Small intestine (tissue), 16 donors: Measurements from ENCODE around the gene ZNF41. TPM values are rescaled to one million over a fixed set of nuclear protein-coding genes. Genes with fewer than 3 reads are reported as not detected.

Experiments used
- DNase-seq, 2 donors: peaks; one replicate each; pipeline versions ENCODE4 v3.0.0 to v3.0.0-alpha.2; 2013
- FAIRE-seq: peaks from 2 replicates; lab custom pipeline; 2012; peaks lifted over from hg19 to GRCh38; lab: Jason Lieb, UNC
- H3K27ac ChIP-seq, 3 donors: one replicate each; pipeline ENCODE4 v1.5.1; 2013; ENCODE audit warnings: low read length in 2 of 3, mild to moderate bottlenecking in 2 of 3, control low read depth in 1 of 3, inconsistent platforms in 1 of 3, low read depth in 1 of 3, moderate library complexity in 1 of 3
- H3K27me3 ChIP-seq, 3 donors: one replicate each; pipeline ENCODE4 v1.6.1; 2013; ENCODE audit warnings: low read length in 3 of 3, inconsistent platforms in 1 of 3; ENCODE audit not compliant: control insufficient read depth in 3 of 3, insufficient read depth in 3 of 3
- H3K36me3 ChIP-seq, 3 donors: one replicate each; pipeline ENCODE4 v1.6.1; 2013; ENCODE audit warnings: low read length in 3 of 3, inconsistent platforms in 1 of 3, low read depth in 1 of 3, mild to moderate bottlenecking in 1 of 3, moderate library complexity in 1 of 3; ENCODE audit not compliant: control insufficient read depth in 3 of 3, insufficient read depth in 2 of 3
- H3K4me1 ChIP-seq, 3 donors: one replicate each; pipeline ENCODE4 v1.6.1; 2013; ENCODE audit warnings: low read length in 2 of 3, inconsistent platforms in 1 of 3, low read depth in 1 of 3, mild to moderate bottlenecking in 1 of 3, moderate library complexity in 1 of 3; ENCODE audit not compliant: control insufficient read depth in 3 of 3, insufficient read depth in 2 of 3
- H3K4me3 ChIP-seq, 3 donors: one replicate each; pipeline ENCODE4 v1.5.1; 2013; ENCODE audit warnings: low read length in 3 of 3, control low read depth in 1 of 3, inconsistent platforms in 1 of 3, low read depth in 1 of 3, mild to moderate bottlenecking in 1 of 3, moderate library complexity in 1 of 3
- H3K9me3 ChIP-seq, 2 donors: one replicate each; pipeline ENCODE4 v1.6.1; 2013; ENCODE audit warnings: low read depth in 1 of 2, low read length in 1 of 2; ENCODE audit not compliant: control insufficient read depth in 2 of 2, insufficient read depth in 1 of 2
- WGBS, 3 donors: extraction: QIAGEN DNeasy Blood & Tissue Kit; methylation state at CpG; one replicate each; pipeline ENCODE4 v1.1.7; 2013; 5-methylcytosine and 5-hydroxymethylcytosine counted together
- long read RNA-seq, 10 donors: transcript quantifications; one replicate each; lab custom pipeline, GENCODE V29; 2026
- polyA plus RNA-seq, 4 donors: library from polyadenylated mRNA; stranded (reverse) in 3 of 4; unstranded in 1 of 4; fragments of 200-250 nt in 3 of 4; fragments of 120-200 nt in 1 of 4; gene quantifications; one replicate each; pipeline versions ENCODE4 v1.2.1 to v1.2.3, GENCODE V29; 2013
- donor health status: healthy with polysubstance abuse.
- donor health status: control.
- donor health status: control.
- donor health status: Bipolar disorder and iron deficiency.
- donor health status: healthy.

Gene ZNF41
- polyA plus RNA-seq: 1 to 10 TPM; 2.9 to 7.2 (median 3.1) TPM
- long read RNA-seq, donor 1: 0 reads
- long read RNA-seq, donor 2: 0 reads
- long read RNA-seq, donor 3: 0 reads
- long read RNA-seq, donor 4: 0 reads
- long read RNA-seq, donor 5: 0 reads
- long read RNA-seq, donor 6: 0 reads
- long read RNA-seq, donor 7: 0 reads
- long read RNA-seq, donor 8: 0 reads
- long read RNA-seq, donor 9: 0 reads
- long read RNA-seq, donor 10, partial matches to known transcripts: 16 of 22 reads
- long read RNA-seq, donor 10, other reads (novel, unspliced or antisense): 6 of 22 reads

DNA sequence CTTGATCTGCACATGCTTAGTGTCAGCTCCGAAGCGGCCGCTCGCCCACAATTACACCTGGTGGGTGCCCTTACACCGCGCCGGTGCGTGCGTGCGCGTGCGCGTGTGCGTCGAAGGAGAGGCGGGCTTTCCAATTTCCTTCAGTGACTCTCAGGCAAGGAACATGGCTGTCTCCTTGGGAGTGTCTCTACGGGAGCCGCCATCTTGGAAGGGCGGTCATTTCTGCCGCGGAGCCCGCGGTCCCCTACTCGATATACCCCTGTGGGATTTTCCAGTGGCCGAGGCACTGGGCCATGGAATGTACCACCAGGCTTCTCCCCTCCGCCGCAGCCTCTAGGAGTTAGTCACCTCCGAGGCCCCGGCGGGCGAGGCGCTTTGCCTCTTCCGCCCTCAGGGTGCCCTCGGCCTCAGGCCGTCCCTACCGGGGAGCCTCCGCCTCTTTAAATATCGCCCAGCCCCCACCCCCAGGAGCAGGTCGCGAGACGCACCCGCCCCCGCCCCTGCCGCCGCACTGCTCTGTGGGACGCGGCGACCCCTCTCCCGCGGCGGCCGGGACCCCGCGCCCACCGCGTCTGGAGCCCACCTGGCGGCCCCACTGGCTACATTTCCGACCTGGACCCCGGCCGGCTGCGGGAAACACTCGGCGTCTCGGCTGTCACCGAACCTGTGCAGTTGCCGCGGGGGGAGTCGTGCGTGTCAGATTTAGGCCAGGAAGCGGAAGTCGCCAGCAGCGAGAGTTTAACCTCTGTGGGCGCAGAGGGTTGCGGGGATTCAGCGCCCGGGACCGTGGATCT lies at the start of gene ZNF41:
Gene ZNF41, minus strand, starts transcription at position 711 of the 794 bp plus-strand sequence. CDS start 15,741 bp downstream, outside the sequence.
- H3K27ac ChIP-seq: peak within 1 kb of the TSS; percentile 78 to 99 (median 88)
- 0 to 29% (median 14%) methylated on average over 41 to 77 of the region's 77 CpGs for WGBS, 3 donors
- no peaks in the 10 kb centered on the region for H3K9me3 ChIP-seq
- H3K4me1 ChIP-seq: peaks cover 0 to 3% (median 0%) of the 10 kb centered on the region in 3 donors
- H3K27me3 ChIP-seq: no peaks in the 10 kb centered on the region
- DNase-seq: peak; percentile 85 to 90
- H3K4me3 ChIP-seq: peak within 1 kb of the TSS; percentile 56 to 64 (median 61)
- FAIRE-seq: no peak
- no peaks in the 10 kb centered on the region for H3K36me3 ChIP-seq

DNA sequence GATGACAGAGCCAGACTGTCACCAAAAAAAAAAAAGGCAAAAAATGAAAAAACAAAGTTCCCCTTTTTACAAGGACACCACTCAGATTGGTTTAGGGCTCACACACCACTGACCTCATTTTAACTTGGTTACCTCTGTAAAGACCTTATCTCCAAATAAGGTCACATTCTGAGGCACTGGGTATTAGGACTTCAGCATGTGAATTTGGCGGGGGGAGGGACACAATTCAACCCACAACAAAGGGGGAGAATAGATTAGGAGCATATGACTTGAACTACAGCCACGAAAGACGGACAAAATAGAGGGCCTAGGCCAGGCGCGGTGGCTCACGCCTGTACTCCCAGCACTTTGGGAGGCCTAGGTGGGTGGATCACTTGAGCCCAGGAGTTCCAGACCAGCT lies 47.0 kb upstream of the ZNF41 start:
- Histone ChIP-seq H3K36me3 (no peaks in the 10 kb centered on the region), H3K4me1 (no peaks in the 10 kb centered on the region), H3K4me3 (no peak overlapping the region), H3K27ac (no peak overlapping the region), H3K9me3 (no peaks in the 10 kb centered on the region), H3K27me3 (no peaks in the 10 kb centered on the region)
- FAIRE-seq (no peak), DNase-seq (no peak)
- WGBS, 3 donors: 88 to 96% (median 91%) methylated on average over 6 of the region's 6 CpGs

DNA sequence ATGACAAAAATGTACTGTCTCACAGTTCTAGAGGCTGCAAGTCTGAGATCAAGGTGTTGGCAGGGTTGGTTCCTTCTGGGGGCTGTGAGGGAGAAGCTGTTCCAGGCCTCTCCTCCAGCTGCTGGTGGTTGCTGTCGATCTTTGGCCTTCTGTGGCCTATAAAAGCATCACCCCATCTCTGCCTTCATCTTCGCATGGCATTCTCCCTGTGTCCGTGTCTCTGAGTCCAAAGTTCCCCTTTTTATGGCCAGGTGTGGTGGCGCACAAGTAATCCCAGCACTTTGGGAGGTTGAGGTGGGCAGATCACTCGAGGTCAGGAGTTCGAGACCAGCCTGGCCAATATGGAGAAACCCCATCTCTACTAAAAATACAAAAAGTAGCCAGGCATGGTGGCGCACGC lies 46.5 kb upstream of the ZNF41 start:
- H3K36me3 ChIP-seq: no peaks in the 10 kb centered on the region
- no peak overlapping the region for H3K4me3 ChIP-seq
- no peaks in the 10 kb centered on the region for H3K27me3 ChIP-seq
- FAIRE-seq: no peak
- no peak overlapping the region for H3K27ac ChIP-seq
- 43 to 74% (median 60%) methylated on average over 8 of the region's 8 CpGs for WGBS, 3 donors
- no peaks in the 10 kb centered on the region for H3K4me1 ChIP-seq
- H3K9me3 ChIP-seq: no peaks in the 10 kb centered on the region
- peak; percentile 22 to 29 for DNase-seq

DNA sequence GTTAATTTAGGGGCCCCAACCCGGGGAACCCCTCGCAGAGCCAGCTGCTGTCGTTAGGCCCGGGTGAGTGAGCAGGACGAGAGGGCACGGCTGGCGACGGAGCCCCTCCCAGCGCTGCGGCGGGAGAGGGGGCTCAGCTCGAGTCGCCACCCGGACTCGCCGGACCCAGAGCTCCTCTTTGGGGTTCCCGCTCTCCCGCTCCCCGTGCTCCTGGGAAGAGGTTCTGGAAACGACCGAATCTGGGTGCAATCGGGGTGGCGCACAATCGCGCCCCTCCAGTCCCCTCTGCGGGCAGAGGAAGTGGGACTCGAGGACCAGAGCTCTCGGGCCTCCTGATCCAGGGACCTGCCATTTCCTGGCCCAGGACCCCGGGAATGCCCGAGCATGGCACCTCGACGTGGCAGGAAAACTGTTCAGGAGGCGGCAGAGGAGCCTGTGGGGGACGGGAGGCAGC lies 40.7 kb upstream of the ZNF41 start:
- no peak for DNase-seq
- no peaks in the 10 kb centered on the region for H3K27me3 ChIP-seq
- H3K27ac ChIP-seq: no peak overlapping the region
- no peaks in the 10 kb centered on the region for H3K36me3 ChIP-seq
- peak overlapping the region; percentile 21 to 52 (median 38) for H3K4me3 ChIP-seq
- no peak for FAIRE-seq
- H3K4me1 ChIP-seq: no peaks in the 10 kb centered on the region
- WGBS, 3 donors: 2 to 41% (median 12%) methylated on average over 13 to 34 of the region's 34 CpGs
- no peaks in the 10 kb centered on the region for H3K9me3 ChIP-seq

DNA sequence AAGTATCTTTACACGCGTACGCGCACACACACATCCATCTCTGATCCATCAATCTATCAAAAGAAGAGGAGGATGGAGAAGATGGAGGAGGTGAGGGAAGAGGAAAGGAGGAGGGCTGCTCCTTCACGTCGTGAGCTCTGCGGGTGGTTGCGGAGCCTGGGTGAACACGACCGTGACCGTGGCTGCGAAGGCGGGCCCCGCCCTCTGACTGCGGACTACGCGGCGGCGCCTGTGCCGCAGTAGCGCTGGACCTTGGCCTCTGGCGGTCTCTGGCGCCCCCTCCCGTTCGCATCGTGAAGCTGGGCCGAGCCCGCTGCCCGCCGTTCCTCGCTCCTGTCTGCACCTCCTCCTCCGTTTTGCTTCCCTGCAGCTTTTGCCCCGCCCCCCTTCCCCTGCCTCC lies 40.3 kb upstream of the ZNF41 start:
- Histone ChIP-seq H3K9me3 (no peaks in the 10 kb centered on the region), H3K27ac (no peak overlapping the region), H3K27me3 (no peaks in the 10 kb centered on the region), H3K36me3 (no peaks in the 10 kb centered on the region), H3K4me3 (peak overlapping the region; percentile 21 to 52 (median 38)), H3K4me1 (no peaks in the 10 kb centered on the region)
- 0 to 29% (median 2%) methylated on average over 4 to 33 of the region's 33 CpGs for WGBS, 3 donors
- no peak for FAIRE-seq
- DNase-seq: peak; percentile 64 to 85

DNA sequence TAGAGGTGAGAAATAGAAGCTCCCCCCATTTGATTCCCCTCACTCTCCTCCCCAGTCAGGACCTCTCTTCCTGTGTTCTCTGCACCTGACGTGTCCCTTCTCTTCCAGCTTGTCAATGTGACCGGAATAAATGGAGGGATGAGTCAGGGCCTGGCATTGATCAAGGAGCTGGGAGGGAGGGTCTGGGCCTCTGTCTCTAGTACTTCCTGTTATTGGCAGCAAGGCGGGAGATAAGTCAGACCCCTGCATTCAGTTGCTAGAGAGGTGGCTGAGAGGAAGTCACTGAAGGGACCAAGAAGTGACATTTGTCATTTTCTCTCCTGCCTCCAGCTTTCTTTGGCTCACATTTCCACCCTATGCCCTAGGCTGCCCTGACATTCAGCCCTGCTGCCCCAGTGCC lies 35.1 kb upstream of the ZNF41 start:
- 74 to 88% (median 87%) methylated on average over 2 to 3 of the region's 3 CpGs for WGBS, 3 donors
- Histone ChIP-seq H3K4me3 (no peak overlapping the region), H3K4me1 (no peaks in the 10 kb centered on the region), H3K36me3 (no peaks in the 10 kb centered on the region), H3K9me3 (no peaks in the 10 kb centered on the region), H3K27me3 (no peaks in the 10 kb centered on the region), H3K27ac (no peak overlapping the region)
- no peak for FAIRE-seq
- DNase-seq: no peak

DNA sequence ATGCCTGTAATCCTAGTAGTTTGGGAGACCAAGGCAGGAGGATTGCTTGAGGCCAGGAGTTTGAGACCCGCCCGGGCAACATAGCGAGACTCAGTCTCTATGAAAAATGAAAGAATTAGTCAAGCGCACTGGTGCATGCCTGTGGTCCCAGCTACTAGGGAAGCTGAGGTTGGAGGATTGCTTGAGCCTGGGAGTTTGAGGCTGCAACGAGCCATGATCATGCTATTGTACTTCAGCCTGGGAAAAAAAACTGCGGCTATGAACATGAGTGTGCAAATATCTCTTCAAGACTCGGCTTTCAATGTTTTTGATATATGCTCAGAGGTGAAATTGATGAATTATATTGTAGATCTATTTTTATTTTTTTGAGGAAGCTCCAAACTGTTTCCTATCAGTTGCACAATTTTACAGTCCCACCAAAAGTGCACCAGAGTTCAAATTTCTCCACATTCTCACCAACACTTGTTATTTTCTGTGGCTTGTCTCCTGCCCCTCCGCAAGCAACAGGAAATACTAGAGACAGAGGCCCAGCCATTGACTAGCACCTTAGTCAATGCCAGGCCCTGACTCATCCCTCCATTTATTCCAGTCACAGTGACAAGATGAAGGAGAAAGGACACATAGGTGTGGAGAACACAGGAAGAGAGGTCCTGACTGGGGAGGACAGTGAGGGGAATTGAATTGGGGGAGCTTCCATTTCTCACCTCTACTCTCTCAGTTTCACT lies 33.1 kb upstream of the ZNF41 start:
- DNase-seq (no peak), FAIRE-seq (no peak)
- 89 to 95% (median 91%) methylated on average over 8 of the region's 8 CpGs for WGBS, 3 donors
- Histone ChIP-seq H3K27ac (no peak overlapping the region), H3K4me1 (no peaks in the 10 kb centered on the region), H3K36me3 (no peaks in the 10 kb centered on the region), H3K4me3 (no peak overlapping the region), H3K9me3 (no peaks in the 10 kb centered on the region), H3K27me3 (no peaks in the 10 kb centered on the region)

DNA sequence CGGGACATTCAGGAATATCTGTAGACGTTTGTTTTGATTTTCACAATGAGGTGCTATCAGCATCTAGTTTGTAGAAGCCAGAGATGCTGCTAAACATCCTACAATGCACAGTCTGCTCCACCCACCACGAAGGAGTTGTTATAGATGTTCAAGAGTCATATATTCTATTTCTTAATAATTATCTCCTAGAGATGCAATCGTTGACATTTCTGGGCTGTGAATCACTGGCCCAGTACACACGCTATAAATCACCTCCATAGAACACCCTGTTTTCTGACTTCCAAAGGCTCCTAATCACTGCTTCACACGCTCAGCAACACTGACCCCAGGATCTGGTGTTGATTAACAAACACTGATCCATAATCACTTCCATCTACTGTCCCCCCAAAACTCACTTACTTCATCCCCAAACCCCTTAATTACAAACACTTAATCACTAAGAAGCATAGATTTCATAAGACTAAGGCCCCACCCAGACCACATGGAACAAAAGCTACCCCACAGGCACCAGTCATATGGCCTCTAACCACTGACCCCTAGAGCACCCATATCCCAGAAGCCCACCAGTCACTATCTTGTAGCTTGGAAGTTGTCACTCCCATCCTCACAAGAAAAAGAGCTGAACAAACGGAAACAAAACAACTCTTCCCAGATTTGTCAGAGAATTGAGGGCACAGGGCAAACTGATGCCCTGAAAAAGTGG lies 31.7 kb upstream of the ZNF41 start:
- H3K4me1 ChIP-seq: no peaks in the 10 kb centered on the region
- 44 to 69% (median 55%) methylated on average over 7 of the region's 7 CpGs for WGBS, 3 donors
- FAIRE-seq (no peak), DNase-seq (peak in 1 of 2 donors; percentile 3)
- H3K27ac ChIP-seq: no peak overlapping the region
- no peaks in the 10 kb centered on the region for H3K36me3 ChIP-seq
- H3K4me3 ChIP-seq: no peak overlapping the region
- H3K9me3 ChIP-seq: no peaks in the 10 kb centered on the region
- H3K27me3 ChIP-seq: no peaks in the 10 kb centered on the region
